ENCODE data around the gene RNF14. TPM values are rescaled to one million over a fixed set of nuclear protein-coding genes. Genes with fewer than 3 reads are reported as not detected.

The RNF14 gene
- total and polyA plus RNA-seq, 9 of the 15 experiments (the other 6 are each of a cell fraction or from before 2014, with no cell fraction given) = 36.3 to 140 (median 75.1) TPM

GRCh38 chr5:142007237-142007544, 38.3 kb downstream of the RNF14 start (continued):
- TF ChIP-seq CHD7 (IDR thresholded peaks at IDR 0.05; ENCODE audit: low read depth, low read length) (no peak), CBX3 (IDR thresholded peaks at IDR 0.05; ENCODE audit: borderline replicate concordance in 1 of 2, low read length in 2 of 2) (no peak), DMBX1 (CRISPR knock-in tag; IDR thresholded peaks at IDR 0.05; ENCODE audit: borderline replicate concordance) (no peak), KAT8 (IDR thresholded peaks at IDR 0.05; ENCODE audit: low read depth) (no peak), USF1 (CRISPR knock-in tag; IDR thresholded peaks at IDR 0.05) (no peak), ZBTB7A (IDR thresholded peaks at IDR 0.05; ENCODE audit: borderline replicate concordance, control insufficient read depth, low read depth, low read length) (no peak), SRSF9 (IDR thresholded peaks at IDR 0.05; ENCODE audit: borderline replicate concordance, low read depth, low read length) (no peak), SMAD3 (CRISPR knock-in tag; conservative IDR thresholded peaks at IDR 0.05) (no peak), ELK3 (CRISPR knock-in tag; IDR thresholded peaks at IDR 0.05) (no peak), MITF (IDR thresholded peaks at IDR 0.05) (no peak)

All from K562 (cell line).